Stimulated activated CD8-positive, alpha-beta memory T cell treated with anti-CD3 and anti-CD28 coated beads, Interleukin-7, amount 100 ng/mL, for 48 hours (primary cell): ENCODE results near the gene ACADVL.
"Not testable (repeated sequence)": the region's sequence is repeated elsewhere in the genome, so short reads cannot be mapped to it uniquely, and the experiment has no call there.

ENCODE experiments used
- DNase-seq, 2 donors: peaks; one replicate each; pipeline ENCODE4 v3.0.0-alpha.2; 2020; ENCODE audit warnings: low read depth in 1 of 2; ENCODE audit errors: extremely low read depth in 1 of 2

The ACADVL gene

DNA sequence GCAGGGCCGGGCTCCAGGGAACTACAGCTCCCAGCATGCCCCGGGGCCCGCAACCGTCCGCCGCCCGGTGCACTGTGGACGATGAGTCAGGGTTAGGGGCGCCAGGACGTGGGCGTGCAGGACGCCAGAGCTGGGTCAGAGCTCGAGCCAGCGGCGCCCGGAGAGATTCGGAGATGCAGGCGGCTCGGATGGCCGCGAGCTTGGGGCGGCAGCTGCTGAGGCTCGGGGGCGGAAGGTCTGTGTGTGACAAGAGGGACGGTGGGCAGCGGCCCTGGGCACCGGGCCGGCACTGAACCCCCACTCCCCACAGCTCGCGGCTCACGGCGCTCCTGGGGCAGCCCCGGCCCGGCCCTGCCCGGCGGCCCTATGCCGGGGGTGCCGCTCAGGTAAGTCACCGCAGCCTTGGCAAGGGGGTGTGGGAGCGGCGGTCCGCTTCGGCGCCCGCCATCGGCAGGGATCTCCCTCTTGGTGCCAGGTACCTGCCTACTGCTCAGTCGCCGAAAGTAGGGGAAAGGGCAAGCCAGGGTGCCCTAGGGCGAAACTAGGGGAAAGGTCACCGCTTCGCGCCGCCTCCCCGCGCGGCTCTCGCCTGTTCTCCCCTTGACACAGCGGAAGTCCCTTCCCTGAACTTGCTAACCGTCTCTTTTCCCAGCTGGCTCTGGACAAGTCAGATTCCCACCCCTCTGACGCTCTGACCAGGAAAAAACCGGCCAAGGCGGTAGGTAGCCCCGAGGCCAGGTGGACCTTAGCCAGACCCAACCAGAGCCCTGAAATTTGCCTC lies at the start of gene ACADVL, which contains the start of gene DLG4:
ACADVL (plus strand) TSS at position 127 of the 781 bp plus-strand sequence; CDS start at position 174, 47 bp downstream.
DLG4 (minus strand) TSS at position 25 of the 781 bp plus-strand sequence.
- peak; percentile 85 to 87 for DNase-seq

DNA sequence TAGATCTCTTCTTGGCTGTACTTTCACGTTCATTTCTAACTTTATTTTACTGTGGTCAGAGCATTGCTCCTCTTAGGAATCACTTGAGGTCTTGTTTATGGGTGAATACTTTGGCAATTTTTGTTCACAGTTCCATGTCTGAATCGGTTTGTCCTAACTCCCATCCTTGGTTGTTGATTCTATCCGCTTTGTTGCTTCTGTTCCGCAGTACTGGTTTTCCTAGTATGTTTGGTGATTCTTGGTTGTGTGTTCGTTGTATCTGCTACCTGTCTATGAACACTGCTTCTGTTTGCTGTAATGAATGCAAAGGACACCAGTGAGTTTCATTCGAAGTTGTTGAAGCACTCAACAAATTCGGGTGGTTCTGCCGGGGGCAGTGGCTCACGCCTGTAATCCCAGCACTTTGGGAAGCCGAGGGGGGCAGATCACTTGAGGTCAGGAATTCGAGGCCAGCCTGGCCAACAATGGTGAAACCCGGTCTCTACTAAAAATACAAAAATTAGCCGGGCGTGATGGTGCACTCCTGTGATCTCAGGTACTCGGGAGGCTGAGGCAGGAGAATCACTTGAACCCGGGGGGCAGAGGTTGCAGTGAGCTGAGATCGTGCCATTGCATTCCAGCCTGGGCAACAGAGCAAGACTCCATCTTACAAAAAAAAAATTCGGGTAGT lies 47.1 kb upstream of the ACADVL start:
- not testable (repeated sequence) for DNase-seq

- peak in 1 of 2 donors; percentile 21 for DNase-seq
Measured at GRCh38 chr17:7173687-7174602, 45.8 kb upstream of the ACADVL start.

DNA sequence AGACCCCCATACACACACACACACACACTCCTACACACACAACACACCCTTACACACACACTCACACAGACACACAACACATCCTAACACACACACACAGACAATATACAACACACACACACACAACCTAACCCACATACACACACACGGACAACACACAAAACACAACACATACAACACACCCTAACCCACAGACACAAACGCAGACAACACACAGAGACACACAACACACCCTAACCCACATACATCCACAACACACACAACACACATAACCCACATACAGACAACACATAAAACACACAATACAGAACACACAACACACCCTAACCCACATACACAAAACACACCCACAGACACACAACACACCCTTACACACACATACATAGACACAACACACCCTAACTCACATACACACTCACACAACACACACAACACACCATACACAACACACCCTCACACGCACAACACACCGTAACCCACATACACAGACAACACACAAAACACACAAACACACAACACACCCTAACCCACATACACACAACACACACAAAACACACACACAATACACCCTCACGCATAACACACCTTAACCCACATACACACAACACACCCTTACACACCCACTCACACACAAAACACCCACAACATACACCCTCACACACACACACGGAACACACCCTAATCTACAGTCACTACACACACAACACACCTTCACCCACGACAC lies 45.0 kb upstream of the ACADVL start:
- no peak for DNase-seq

DNA sequence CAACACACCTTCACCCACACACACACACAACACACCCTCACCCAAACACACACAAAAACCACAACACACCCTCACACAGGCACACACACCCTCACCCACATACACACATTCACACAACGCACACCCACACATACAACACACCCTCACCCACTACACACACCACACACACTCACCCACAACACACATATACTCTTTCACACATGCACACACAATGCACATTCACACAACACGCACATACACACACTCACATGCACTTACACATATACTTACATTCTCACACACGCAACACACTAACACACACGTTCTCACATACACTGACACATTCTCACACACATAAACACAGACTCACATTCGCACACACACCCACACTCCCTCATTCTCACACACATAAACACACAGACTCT lies 44.4 kb upstream of the ACADVL start:
- DNase-seq = no peak

DNA sequence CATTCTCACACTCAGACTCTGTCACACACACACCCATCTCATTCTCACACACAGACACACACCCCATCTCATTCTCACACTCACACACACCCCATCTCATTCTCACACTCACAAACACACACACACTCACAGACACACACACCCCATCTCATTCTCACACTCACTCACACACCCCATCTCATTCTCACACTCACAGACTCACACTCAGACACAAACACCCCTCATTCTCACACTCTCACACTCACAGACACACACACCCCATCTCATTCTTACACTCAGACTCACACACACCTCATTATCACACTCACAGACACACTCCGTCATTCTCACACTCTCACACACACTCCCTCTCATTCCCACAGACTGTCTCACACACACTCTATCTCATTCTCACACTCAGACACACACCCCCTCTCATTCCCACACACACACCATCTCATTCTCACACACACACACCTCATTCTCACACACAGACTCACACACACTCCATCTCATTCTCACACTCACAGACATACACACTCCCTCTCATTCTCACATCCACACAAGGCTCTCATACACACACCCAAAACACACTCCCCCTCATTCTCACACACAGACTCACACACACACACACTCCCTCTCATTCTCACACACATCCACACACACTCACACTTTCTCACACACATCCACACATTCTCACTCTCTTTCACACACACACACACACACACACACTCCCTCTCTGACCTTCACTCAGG lies 43.5 kb upstream of the ACADVL start:
- DNase-seq = no peak

- no peak for DNase-seq
Measured at GRCh38 chr17:7176841-7177190, 42.9 kb upstream of the ACADVL start.

- DNase-seq = peak; percentile 28 to 52
Measured at GRCh38 chr17:7177191-7177953, 42.4 kb upstream of the ACADVL start.

DNA sequence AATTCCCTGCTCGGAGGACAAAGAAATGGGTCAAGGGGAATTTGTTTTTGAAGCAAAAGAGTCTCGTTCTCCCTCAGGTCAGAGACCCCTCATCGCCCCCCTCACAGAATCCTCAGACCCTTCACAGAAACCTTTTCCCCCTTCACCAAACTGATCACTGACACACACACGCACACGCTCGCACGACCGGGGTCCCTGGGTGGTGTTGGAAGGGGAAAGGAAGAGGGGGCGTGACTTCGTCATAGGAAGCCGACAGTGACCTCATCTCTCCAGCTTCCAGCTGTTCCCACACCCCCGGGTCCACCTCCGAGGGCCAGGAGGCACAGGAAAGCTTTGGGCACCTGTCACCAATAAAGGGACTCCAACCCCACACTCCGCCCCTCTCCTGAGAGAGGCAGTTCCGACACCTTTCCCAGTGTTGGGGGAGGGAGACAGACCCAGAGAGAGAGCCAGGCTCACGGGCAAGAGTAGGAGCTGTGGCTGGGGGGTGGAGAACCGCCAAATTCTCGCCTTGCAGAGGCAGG lies 41.7 kb upstream of the ACADVL start:
- no peak for DNase-seq

GRCh38 chr17:7178973-7179316 lies 40.8 kb upstream of the ACADVL start:
- DNase-seq = no peak

- no peak for DNase-seq
Measured at GRCh38 chr17:7179317-7180254, 40.2 kb upstream of the ACADVL start, which contains the start of gene ASGR1. Gene ASGR1, minus strand, starts transcription at chr17:7179370. Its CDS starts 807 bp downstream, at chr17:7178563.

DNA sequence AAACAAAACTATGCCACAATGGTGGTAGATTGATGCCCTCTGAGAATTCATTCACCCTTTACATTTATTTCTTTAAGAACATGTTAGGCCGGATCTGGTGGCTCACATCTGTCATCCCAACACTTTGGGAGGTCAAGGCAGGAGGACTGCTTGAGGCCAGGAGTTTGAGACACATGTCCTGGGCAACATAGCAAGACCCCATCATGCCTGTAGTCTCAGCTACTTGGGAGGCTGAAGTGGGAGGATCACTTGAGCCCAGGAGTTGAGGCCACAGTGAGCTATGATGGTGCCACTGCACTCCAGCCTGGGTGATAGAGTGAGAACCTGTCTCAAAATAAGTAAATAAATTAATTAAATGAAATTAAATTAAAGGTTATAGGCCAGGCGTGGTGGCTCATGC lies 37.6 kb upstream of the ACADVL start:
- DNase-seq = not testable (repeated sequence)

- no peak for DNase-seq
Measured at GRCh38 chr17:7183433-7184090, 36.2 kb upstream of the ACADVL start.

GRCh38 chr17:7184091-7184488 lies 35.6 kb upstream of the ACADVL start:
- no peak for DNase-seq

- DNase-seq = no peak
Measured at GRCh38 chr17:7184647-7185046, 35.1 kb upstream of the ACADVL start.

GRCh38 chr17:7186241-7186640 lies 33.5 kb upstream of the ACADVL start:
- DNase-seq = no peak

GRCh38 chr17:7190276-7190917 lies 29.3 kb upstream of the ACADVL start:
- no peak for DNase-seq
